Stimulated activated CD4-positive, alpha-beta T cell treated with anti-CD3 and anti-CD28 coated beads, TNF-alpha, amount 100 ng/mL, for 4 hours (primary cell): Measurements from ENCODE around the gene NGB.

Source experiments
- DNase-seq, 3 experiments: peaks; one replicate each; pipeline ENCODE4 v3.0.0-alpha.2; 2020; ENCODE audit warnings: low read depth in 3 of 3

The NGB gene

DNA sequence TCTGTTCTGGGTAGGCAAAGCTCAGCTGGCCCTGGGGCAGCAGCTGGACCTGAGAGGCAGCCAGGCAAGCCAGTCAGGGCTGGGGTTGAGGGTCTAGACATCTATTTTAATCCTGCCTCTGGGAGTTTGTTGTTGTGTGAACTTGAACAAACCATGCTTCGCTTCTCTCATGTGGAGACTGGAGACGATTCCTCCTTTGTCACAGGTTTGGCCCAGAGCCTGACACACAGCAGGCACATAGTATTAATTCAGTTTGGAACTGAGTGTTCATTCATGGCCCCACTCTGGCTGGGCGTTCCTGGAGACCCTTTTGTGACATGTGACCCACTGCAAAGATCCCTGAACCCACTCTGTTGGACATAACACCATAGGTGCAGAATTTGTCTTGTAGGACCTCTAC, 39.3 kb downstream of the NGB start:
- DNase-seq, result no peak

DNA sequence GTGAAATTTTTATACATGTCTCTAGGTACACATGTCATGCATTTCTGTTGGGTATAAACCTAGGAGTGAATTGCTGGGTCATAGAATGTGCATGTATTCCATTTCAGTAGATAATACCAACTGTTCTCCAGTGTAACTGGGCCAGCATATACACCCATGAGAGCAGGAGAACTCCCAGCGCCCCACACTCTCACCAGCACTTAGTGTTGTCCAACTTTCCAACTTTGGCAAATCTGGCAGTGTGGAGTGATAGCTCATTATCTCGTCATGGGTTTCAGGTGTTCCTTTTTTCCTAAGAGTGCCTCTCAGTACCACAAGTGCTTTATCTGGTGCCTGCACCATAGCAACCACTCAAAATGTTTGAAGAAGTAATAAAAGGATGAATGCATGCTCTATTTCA, 40.1 kb downstream of the NGB start:
- DNase-seq, result no peak

DNA sequence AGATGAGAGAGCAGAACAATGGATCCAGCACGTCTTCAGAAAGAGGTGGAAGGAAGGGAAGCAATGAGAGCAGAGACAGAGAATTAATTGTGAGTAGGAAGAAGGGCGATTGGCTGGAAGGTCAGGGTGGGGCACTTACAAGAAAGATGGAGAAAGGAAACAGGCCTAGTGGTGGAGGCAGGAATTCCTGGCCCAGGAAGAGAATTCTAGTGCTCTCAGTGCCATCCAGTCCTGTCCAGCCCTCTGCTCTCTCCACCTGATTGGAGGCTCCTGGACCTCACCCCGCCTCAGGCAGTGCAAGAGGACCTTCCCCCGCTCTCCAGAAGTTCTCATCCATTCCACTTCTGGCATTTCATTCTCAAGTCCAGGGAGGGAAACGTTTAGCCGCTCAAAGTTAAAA, 43.0 kb downstream of the NGB start:
- DNase-seq, result no peak

- no peak for DNase-seq
These were observed 45.0 kb downstream of the NGB start for GRCh38 chr14:77225892-77226557.

DNA sequence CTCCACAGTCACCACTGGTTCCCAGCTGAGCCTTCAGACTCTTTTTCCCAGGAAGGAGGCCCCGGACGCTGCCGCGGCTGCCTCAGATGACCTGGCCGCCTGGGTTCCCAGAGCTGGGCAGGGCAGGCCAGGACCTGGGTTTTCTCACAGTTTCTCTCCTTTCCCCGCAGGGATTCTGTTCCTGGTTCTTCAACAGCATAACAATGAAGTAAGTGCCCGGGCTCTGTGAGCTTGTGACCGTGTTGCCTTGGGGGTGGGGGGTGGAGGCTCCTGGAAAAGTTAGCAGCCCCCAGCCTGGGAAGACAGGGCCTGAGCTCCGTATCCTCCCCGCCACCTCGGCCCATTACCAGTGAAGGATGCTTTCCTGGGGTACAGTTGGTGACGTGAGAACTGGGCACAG, 45.8 kb downstream of the NGB start:
- no peak for DNase-seq

- DNase-seq, result no peak
These were observed 46.8 kb downstream of the NGB start for GRCh38 chr14:77224212-77224611.

GRCh38 chr14:77222546-77223225, 48.3 kb downstream of the NGB start:
- DNase-seq, result no peak

DNA sequence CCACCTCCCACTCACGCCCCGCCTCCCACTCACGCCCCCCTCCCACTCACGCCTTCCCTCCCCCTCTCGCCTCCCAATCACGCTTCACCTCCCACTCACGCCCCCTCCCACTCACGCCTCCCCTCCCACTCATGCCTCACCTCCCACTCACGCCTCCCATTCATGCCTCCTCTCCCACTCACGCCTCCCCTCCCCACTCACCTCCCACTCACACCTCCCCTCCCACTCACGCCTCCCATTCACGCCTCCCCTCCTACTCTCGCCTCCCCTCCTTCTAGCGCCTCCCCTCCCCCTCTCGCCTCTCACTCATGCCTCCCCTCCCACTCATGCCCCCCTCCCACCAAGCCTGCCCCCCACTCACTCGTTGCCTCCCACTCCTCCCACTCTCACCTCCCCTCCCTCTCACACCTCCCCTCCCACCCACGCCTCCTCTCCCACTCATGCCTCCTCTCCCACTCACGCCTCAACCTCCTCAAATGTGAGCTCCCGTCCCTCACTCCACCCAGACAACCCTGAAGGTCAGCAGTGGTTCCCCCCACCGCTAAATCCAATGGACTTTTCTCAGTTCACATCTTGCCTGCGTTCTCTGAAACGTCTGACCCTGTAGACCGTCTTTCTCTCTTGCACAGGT, 49.6 kb downstream of the NGB start:
- no peak for DNase-seq

DNA sequence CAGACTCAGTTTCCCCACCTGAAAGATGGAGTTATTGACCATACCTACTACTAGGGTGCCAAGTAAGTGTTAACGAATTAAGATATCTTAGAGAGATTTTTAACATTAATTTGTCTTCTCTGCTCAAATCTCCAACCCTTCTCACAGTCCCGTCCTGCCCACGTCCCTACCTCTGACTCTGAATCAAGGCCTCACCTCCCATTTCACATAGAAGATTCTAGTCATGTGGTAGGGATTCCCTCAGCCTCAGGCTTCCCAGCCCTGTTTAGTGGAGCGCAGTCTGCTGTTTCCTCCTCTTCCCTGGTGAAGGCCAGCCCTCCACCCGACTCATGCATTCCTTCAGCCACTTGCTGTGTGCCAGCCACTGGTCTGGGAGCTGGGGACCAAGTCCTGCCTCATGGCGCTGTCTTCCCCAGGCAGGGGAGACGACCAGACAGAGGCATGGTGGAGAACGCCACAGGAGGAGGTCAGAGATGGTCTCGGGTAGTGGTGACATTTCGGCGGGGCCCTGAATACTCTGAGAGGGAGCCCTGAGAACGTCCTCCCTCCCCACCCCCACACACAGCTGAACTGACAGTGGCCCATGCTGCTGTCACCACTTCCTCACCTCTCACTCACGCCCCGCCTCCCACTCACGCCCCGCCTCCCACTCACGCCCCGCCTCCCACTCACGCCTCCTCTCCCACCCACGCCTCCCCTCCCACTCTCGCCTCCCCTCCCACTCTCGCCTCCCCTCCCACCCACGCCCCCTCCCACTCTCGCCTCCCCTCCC, 50.6 kb downstream of the NGB start:
- DNase-seq, result no peak

GRCh38 chr14:77219591-77219990, 51.4 kb downstream of the NGB start:
- DNase-seq, result no peak

GRCh38 chr14:77217551-77217950, 53.5 kb downstream of the NGB start:
- DNase-seq, result no peak
